Suprapubic skin (tissue), 3 donors: ENCODE data around the gene MINDY4.

Source experiments
- POLR2AphosphoS5 ChIP-seq, 3 donors: sonication (generic); formaldehyde crosslinking; IDR thresholded peaks; one replicate each; pipeline ENCODE4 v1.6.1; 2017; ENCODE audit warnings: antibody characterized with exemption in 3 of 3
- TF ChIP-seq, protein P1 (sequence below), 2 donors: fragments of 200-600 bp in 1 of 2; fragments of 450-650 bp in 1 of 2; sonication (generic) in 1 of 2; IDR thresholded peaks; one replicate each; pipeline ENCODE4 v1.5.1; 2016 to 2019; ENCODE audit warnings: antibody characterized with exemption in 2 of 2, mild to moderate bottlenecking in 1 of 2, moderate library complexity in 1 of 2

DNA sequence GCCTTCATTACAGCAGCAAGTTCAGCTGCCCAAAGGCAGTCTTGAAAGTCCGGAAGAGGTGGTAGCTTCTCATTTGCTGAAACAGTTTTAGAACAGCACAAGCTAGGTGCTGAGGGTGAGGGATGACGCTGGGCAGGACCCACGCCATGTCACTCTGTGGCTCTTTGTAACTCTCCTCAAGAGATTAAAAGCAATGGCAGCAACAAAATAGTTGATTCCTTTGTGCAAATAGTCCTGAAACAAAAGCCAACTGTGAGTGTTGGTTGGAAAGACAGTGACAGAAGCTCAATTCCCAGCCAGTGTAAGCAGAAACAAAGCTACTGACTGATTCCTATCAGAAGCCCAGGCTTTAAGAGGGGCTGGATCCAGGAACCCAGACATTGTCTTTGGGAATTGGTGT lies 92.9 kb downstream of the MINDY4 start:
- no peak for TF ChIP-seq POLR2AphosphoS5 (IDR thresholded peaks at IDR 0.05)
- TF ChIP-seq, protein P1, sequence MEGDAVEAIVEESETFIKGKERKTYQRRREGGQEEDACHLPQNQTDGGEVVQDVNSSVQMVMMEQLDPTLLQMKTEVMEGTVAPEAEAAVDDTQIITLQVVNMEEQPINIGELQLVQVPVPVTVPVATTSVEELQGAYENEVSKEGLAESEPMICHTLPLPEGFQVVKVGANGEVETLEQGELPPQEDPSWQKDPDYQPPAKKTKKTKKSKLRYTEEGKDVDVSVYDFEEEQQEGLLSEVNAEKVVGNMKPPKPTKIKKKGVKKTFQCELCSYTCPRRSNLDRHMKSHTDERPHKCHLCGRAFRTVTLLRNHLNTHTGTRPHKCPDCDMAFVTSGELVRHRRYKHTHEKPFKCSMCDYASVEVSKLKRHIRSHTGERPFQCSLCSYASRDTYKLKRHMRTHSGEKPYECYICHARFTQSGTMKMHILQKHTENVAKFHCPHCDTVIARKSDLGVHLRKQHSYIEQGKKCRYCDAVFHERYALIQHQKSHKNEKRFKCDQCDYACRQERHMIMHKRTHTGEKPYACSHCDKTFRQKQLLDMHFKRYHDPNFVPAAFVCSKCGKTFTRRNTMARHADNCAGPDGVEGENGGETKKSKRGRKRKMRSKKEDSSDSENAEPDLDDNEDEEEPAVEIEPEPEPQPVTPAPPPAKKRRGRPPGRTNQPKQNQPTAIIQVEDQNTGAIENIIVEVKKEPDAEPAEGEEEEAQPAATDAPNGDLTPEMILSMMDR (IDR thresholded peaks at IDR 0.05), result no peak
